Activated CD4-positive, alpha-beta T cell treated with anti-CD3 and anti-CD28 coated beads for 48 hours (primary cell): ENCODE data around the gene PNCK.
"Not testable (repeated sequence)": the region's sequence is repeated elsewhere in the genome, so short reads cannot be mapped to it uniquely, and the experiment has no call there.

ENCODE experiments used
- DNase-seq: peaks from one replicate; pipeline ENCODE4 v3.0.0-alpha.2; 2020

The PNCK gene

DNA sequence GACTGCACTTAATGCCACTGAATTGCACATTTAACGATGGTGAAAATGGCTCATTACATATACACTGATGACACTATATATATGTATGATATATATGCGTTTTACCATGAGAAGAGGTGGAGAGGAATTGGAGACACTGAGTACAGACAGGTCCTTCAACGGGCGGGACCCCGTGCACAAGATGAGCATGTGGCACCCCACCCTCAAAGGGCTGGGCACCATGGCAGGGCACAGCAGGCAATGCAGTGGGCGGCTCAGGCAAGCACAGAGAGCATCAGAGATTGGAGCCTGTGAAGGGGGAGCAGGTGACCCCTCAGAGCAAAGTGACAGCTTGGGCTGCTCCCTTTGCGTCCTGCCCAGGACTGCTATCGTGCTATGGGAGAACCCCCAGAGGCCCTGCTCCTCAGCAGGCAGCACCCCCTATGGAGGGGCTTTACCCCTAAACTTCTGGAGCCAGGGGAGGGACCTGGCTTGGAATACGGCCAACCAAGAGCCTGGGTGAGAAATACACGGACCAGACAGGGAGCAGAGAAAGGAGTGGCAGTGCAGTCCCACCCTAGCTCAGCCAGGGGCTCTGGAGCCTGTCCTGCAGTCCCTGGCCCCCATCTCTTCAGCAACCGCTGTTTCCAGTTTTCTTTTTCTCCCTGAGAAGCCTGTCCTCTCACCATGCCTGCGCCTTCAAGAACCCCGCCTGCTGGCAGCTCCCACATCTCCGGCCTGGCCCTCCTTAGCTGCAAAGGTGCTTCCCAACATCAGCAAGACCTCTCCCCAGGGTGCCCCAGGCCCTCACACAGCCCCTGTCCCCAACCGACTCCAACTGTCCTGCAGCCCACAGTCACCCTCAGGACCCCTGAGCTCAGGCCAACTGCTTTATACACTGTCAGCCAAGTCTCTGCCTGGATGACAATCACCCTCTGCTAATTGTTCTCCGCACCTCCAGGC is 24.6 kb upstream of the PNCK start:
- DNase-seq, result no peak

DNA sequence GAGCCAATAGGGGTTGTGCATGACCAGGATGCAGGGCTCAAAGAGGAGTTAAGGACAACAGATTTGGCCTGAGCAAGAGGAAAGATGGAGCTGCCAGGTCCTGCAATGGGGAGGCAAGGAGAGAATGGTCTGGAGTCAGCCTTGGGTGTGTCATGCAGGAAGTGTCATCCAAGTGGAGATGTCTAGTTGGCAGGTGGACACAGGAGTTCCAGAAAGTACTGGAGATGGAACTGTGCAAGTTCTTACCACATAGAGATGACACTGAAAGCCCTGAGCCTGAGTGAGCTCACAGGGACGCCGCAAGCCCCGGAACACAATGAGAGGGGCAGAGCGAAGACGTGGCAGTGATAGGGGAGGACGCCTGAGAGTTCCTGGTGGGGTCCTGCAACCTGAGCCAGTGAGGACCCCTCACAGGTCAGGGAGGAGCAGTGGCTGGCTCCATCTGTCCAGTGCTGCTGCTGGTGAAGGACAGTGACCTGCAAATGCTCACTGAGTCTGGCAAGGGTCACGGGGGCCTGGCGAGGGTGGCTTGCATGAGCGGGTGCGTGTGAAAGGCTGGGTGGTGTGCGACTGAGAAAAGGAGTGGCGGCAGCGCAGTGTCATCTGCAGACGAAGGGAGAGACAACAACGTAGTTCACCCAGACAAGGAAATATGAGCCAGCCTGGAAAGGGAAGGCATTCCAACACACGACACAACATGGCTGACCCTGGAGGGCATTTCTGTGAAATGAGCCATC is 23.5 kb upstream of the PNCK start:
- DNase-seq, result not testable (repeated sequence)

DNA sequence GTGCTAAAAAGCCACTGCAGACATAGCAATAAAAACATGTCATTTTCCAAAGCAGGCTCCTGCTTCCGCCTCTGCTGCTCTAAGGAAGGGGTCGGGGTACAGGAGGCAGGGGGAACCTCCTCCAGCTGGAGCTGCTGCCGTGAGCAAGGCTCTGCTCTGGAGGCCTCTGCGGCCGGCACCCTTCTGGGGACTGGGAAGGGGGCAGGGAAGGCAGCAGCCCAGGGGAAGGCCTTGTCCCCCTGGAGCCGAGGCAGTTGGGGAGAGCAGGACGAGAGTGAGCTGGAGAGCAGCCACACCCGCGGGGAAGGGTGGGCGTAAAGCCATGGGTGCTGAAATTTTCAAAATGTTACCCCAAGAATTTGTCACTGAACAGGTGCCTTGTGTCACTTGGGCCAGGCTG is 22.9 kb upstream of the PNCK start:
- DNase-seq, result not testable (repeated sequence)

DNA sequence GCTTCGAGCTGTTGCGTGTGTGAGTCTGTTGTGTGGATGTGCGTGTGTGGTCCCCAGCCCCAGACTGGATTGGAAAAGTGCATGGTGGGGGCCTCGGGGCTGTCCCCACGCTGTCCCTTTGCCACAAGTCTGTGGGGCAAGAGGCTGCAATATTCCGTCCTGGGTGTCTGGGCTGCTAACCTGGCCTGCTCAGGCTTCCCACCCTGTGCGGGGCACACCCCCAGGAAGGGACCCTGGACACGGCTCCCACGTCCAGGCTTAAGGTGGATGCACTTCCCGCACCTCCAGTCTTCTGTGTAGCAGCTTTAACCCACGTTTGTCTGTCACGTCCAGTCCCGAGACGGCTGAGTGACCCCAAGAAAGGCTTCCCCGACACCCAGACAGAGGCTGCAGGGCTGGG is 22.5 kb upstream of the PNCK start:
- DNase-seq, result no peak

DNA sequence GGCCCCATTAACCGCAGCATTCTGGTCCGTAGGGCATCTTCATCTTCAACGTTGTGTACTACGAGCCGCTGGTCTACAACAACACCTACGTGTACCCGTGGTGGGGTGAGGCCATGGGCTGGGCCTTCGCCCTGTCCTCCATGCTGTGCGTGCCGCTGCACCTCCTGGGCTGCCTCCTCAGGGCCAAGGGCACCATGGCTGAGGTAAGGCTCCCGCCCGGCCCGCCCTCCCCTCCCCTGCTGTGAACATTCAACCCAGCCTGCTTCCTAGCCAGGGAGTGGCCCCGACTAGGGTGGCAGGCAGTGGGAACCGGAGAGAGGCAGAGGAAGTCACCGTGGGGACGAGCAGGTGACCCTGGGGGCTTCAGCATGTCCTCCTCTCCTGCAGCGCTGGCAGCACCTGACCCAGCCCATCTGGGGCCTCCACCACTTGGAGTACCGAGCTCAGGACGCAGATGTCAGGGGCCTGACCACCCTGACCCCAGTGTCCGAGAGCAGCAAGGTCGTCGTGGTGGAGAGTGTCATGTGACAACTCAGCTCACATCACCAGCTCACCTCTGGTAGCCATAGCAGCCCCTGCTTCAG is 21.2 kb upstream of the PNCK start:
- no peak for DNase-seq

DNA sequence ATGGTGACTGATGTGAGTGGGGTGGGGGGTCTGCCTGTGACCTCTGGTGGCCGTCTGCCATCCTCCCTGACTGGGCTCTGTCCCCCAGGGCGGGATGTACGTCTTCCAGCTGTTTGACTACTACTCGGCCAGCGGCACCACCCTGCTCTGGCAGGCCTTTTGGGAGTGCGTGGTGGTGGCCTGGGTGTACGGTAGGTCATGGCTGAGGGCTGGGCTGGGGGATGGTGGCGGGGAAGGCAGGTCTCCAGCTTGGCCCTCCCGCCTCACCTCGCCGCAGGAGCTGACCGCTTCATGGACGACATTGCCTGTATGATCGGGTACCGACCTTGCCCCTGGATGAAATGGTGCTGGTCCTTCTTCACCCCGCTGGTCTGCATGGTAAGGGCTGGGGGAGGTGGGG is 20.6 kb upstream of the PNCK start:
- DNase-seq, result not testable (repeated sequence)

DNA sequence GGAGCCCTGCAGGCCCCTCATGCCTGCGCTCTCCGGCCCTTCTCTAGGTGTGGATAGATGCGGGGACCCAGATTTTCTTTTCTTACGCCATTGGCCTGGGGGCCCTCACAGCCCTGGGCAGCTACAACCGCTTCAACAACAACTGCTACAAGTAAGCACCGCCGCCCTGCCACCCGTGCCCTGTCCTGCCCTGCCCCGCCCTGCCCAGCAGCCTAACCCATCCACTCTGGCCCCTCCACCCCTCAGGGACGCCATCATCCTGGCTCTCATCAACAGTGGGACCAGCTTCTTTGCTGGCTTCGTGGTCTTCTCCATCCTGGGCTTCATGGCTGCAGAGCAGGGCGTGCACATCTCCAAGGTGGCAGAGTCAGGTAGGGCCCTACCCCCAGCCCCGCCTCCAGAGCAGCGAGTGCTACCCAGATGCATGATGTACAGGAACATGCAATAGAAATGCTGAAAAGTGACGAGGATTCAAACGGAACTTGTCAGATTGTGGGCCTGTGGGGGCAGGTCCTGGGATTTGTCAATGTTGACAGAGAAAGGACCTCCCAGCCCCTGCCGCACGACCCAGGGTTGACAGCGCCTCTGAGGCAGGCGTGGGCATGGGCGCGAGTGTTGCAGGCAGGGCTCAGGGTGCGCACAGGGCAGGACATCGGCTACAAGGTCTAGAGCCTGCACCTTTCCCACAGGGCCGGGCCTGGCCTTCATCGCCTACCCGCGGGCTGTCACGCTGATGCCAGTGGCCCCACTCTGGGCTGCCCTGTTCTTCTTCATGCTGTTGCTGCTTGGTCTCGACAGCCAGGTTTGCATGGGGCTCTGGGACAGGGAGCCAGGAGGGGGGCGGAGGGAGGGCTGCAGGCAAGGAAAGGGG is 19.8 kb upstream of the PNCK start:
- no peak for DNase-seq

DNA sequence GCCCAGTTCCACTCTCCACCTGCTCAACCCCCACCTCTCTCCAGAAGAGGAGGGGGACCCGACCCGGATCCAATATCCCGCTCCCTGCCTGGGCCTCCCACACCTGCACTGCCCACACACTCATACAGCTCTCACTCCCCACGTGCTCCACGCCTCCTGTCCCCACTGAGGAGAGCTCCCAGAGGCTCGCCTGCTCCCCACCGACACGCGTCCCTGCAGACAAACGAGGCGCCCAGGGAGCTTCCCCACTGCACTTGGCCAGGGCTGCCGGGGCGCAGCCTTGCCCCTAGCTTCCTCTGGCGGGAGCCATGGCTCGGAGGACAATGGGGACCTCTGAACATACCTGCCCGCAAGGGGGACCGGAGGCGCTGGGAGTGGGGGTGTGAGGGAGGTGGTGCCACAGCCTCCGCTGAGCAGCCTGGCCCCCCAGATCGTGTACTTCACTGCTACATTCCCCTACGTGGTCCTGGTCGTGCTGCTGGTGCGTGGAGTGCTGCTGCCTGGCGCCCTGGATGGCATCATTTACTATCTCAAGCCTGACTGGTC is 19.1 kb upstream of the PNCK start:
- DNase-seq, result no peak

DNA sequence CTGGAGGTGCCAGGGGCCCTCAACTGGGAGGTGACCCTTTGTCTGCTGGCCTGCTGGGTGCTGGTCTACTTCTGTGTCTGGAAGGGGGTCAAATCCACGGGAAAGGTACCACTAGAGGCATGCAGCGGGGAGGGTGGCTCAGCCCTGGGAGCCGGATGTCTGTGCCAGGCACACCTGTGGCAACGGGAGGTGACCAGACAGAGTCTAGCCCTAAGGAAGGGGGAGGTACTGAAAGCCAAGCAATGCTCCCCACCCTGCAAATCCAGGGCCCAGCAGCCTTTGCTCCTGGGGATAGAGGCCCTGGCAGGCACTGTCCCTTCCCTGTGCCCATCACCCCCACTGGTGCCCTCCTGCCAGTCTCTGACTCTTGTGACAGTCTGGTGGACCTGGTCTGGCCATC is 18.4 kb upstream of the PNCK start:
- DNase-seq, result no peak

DNA sequence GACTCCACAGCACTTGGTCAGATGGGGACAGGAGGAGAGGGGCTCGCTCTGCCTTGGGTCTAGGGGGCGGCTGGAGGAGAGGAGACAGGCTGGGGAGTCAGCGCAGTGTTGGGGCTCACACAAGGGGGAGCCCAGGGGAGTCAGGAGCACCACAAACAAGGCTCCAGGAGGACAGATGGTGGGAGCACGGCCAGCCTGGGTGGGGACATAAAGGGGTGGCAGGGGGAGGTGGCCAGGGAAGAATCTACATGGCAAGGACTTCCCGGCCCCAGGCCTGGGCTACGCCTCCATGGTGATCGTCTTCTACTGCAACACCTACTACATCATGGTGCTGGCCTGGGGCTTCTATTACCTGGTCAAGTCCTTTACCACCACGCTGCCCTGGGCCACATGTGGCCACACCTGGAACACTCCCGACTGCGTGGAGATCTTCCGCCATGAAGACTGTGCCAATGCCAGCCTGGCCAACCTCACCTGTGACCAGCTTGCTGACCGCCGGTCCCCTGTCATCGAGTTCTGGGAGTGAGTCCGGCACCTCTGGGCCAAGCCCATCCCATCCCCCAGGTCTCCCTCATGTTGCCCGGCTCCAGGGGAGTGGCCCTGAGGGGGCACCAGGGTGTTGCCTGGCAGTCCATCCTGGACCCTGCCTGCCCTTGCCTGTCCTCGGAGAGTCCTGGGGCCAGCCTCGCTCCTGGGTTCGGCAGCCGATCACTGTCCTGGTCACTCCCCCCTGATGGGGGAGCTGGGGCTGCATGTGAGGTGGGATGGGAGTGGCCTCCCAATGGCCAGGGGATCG is 17.6 kb upstream of the PNCK start:
- not testable (repeated sequence) for DNase-seq

DNA sequence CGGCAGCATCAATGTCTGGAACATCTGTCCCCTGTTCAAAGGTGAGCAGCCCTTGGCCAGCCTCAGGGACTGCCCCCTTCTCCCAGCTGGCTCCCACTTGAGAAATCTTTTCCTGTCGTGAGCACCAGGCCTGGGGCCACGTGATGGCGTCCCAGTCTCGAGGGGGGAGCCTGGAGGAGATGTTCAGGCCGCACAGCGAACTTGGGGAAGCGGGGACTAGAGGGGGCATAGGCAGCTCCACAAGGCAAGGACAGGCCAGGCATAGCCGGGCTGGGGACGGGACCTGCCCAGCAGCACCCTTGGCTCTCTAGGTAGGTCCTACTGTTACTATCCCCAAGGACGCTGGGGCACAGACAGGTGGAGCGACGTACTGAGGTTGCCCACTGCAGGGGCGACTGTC is 16.9 kb upstream of the PNCK start:
- DNase-seq, result no peak

DNA sequence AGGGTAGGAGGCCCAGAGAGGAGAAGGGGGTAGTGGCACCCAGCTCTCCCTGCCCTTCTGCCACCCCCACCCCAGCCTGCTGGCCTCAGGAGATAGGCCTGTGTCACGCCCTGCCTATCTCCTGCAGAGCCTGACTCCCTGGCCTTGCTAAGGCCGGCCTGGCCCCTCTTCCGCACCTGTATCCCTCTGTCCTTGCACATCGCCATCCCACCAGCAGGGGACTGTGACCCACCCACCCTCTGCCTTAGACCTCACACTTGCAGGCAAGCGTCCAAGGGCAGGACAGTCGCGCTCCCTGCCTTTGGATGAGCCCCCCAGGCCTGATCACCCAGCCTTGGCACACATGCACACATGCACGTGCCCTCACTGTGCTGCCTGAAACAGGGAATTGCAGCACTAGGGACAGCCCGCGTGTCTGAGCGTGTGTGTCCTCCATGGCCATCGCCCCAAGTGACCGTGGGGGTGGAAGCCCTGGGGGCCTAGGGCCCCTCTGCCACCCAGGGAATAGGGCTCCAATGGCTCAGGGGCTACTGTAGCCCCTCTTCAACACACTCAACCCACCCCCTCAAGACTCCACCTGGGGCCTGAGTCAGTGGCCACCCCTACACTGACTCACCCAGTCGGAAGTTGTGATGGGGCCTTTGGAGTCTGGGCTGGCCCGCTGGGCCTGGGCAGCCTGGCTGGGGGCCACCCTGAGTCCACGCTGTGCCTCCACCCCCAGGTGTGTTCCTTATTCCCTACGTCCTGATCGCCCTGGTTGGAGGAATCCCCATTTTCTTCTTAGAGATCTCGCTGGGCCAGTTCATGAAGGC is 16.2 kb upstream of the PNCK start:
- DNase-seq, result no peak

DNA sequence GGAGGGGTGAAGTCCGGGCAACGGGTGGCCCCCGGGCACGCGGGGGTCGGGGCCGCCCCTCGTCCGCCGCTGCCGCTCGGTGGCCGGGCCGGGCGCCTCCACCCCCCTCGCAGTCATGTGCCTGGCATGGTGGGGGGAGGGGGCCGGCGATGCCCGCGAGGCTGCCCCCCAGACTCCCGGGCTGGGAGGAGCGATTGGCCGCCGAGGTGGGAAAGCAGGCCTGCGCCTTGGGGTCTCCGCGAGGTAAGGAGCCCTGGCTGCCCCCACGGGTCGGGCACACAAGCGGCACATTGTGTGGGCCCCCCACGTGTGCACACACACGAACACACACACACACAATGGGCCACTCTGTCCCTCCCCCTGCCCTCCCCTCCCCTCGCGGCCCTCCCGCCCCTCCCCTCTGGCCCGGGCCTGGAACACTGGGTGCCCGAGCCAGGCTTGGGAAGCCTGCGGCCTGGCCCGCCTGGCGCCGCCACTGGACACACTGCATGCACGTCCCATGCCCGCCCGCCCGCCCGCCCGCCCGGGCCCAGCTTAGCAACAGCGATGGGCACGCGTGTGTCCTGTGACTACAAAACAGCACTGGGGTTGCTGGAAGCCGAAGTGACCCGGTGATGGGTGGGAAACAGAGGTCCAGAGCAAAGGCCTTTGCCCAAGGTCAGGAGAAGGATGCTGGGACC is 15.4 kb upstream of the PNCK start:
- DNase-seq, result no peak

DNA sequence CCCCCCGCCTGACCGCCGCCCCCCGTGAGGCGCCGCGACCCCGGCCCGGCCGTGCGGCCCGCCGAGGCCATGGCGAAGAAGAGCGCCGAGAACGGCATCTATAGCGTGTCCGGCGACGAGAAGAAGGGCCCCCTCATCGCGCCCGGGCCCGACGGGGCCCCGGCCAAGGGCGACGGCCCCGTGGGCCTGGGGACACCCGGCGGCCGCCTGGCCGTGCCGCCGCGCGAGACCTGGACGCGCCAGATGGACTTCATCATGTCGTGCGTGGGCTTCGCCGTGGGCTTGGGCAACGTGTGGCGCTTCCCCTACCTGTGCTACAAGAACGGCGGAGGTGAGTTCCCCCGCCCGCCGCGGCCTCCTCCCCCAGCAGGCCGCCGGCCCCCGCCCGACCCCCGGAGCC is 14.9 kb upstream of the PNCK start:
- DNase-seq, result no peak

DNA sequence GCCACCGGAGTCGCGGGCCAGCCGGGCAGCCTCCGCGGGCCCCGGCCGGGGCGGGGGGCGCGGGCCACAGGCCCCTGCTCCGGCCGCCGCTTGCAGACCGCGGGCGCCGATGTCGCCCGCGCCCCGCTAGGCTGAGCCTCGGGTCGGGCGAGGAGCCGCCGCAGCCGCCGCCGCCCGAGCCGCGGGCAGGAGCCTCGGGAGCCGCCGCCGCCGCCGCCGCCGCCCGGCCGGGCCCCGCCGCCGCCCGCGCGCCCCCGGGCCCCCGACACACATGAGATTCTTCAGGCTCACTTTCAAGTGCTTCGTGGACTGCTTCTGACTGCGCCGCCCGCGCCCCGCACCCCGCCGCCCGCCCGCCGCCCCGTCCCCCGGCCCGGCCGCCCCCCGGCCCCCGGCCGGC is 14.5 kb upstream of the PNCK start:
- DNase-seq, result no peak

DNA sequence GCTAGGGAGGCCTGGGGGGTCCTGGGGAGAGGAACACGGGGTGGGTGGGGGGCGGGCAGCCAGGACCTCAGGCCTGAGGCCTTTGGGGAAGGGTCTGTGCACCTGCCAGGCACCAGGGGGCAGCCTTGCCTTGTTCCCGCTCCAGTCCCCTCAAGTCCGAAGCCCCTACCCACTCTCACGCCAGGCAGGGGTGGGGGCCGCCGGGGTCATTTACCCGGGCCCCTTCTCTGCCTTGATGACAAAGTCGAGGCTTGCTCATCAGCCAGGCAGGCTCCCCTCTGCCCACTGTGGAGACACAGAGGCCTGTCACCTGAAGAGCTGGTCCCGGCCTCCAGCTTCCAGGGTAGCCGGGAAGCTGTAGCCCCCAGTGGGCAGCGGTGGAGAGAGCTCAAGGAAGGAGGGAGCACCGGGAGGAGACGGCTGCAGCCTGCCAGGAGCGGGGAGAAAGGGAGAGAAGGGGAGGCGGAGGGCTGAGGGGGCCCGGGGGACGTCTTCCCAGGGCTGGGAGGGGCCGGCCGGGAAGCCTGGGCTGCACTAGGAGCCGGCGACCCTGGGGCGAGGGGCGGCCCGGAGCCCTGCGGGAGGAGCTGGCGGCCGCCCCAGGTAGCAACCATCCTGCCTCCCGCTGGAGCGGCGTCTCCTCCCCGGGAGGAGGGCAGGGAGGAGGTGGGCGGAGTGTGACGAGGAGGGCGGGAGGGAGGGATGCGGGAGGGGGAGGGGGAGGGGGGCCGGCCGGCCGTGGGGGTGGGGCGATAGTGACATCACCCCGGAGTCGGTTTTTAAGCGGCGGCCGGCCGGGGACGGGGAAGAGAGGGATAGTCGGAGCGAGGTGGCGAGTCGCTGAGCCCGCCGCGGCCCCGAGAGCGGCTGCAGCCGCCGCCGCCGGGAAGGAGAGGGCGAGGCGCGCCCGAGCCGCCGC is 13.8 kb upstream of the PNCK start, which contains the start of gene SLC6A8:
Gene SLC6A8, plus strand, starts transcription at position 806 of the 919 bp plus-strand sequence. CDS start 649 bp downstream, outside the sequence.
- peak; percentile 27 for DNase-seq

DNA sequence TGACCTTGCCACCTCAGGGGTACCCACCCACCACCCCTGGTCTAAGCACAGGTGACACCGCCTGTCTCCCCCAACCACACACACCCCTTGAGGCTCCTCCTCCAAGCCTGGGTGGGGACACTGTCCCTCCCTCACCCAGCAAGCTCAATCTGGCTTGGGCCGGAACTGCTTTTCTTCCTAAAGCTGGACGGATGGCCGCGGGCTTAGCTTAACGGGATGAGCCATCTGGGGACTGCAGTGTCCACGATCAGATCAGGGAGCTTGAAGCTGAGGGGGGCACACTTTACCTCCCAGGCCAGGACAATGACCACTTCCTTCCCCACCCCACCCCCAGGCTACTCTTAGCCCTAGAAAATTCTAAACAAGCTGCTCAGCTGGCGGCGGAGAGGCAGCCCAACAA is 13.1 kb upstream of the PNCK start:
- DNase-seq, result no peak

DNA sequence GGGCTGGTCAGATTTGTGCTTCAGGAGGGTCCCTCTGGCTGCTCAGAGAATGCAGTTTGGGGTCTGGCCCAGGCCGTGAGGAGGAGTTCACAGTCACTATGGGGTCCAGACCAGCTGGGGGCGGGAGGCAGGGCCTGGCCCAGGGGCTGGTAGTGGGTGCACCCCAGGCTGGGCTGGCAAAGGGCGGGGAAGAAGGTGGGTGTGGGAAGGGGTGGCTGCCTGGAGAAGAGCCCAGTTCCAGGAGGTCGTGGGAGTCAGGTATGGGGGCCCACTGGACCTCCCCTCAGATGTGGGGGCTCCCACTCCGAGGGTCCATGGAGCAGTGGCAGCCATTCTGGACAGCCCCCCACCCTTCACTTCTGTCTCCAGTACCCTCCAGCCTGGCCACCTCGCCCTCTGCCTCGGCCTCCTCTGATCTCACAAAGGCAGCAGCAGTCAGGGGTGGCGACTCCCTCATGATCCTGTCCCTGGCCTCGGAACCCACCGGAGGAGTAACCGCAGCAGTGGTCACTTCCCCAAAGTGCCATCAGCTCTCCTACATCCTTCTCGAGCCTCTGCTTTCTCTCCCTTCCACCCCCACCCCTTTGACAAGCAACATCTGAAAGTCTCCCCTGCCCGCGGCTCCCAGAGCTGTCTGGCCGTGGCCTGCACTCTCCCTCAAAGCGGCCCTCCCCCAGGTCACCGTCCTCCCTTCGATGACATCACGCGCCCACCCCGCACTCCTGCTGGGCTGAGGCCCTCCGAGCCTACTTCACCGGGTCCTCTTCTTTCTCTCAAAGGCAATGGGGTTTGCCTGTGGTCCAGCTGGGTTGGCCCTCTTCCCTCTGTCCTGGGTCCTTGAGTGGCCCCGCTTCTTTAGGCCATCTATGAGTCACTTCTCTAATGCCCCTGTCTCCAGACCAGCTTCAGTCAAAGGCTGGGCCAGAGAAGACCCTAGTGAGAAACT is 12.4 kb upstream of the PNCK start:
- no peak for DNase-seq
